DMS153 treated with DMSO at 0.1 percent for 48 hours (cell line): ENCODE measurements around the gene A4GALT.

Experiments
- DNase-seq: peaks from one replicate; lab custom pipeline; 2025; ENCODE audit not compliant: unreplicated experiment; lab: John Stamatoyannopoulos, UW

Gene A4GALT

DNA sequence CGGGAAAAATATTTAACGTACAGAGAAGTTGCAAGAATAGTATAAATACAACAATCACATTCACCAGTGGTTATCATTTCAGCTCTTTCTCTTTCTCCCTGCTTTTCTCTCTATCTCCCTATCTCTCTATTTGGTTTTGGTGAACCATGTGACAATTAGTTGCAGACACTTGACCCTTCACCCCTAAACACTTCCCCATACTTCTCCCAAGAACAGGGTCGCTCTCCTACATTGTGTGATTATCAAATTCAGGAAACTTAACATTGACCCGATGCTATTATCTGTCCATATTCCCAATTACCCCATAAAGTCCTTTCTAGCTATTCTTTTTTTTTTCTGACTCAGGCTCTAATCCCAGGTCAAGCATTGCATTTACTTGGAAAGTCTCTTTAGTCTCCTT is 66.7 kb downstream of the A4GALT start:
- DNase-seq = no peak

DNA sequence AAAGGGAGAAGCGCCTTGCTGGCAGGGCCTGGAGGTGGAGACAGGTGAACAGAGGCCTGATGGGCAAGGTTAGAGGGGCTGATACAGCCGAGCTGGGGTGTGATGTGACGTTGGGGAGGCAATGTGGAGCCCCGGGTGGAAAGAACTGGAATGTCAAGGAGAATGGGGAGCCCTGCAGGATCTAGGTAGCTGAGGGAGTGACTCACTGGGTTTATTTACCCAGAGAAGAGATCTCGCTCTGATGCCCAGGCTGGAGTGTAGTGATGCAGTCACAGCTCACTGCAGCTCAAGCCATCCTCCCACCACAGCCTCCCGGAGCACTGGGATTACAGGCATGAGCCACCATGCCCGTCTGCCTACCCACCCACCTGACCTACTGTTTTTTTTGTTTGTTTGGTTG is 69.5 kb downstream of the A4GALT start:
- no peak for DNase-seq

- DNase-seq = peak; percentile 14
Observed at GRCh38 chr22:42649246-42650099, 71.2 kb downstream of the A4GALT start, which contains the start of gene CYB5R3. TSS of gene CYB5R3 (minus strand) at chr22:42649392. CDS start at chr22:42649315, 77 bp downstream.

- no peak for DNase-seq
Observed at GRCh38 chr22:42648368-42649245, 72.1 kb downstream of the A4GALT start.

DNA sequence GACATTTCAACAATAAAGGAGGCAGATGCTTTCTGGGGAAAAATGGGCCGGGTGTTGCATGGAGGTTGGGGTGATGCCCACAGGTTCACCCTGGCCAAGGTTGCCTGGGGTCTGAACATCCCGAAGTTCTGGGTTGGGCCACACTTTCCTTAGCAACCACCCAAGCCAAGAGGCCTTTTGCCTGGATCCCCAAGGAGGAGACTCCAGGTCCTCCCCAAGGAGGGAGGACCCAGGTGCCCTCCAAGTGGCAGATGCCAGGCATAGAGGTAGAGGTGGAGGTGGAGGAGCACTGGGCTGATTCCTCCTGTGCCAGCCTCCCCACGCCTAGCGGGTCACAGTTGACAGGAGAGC is 72.7 kb downstream of the A4GALT start:
- DNase-seq = no peak

GRCh38 chr22:42646569-42647525 is 73.8 kb downstream of the A4GALT start:
- no peak for DNase-seq

- no peak for DNase-seq
Observed at GRCh38 chr22:42645938-42646568, 74.6 kb downstream of the A4GALT start.

GRCh38 chr22:42645341-42645937 is 75.2 kb downstream of the A4GALT start:
- no peak for DNase-seq

- no peak for DNase-seq
Observed at GRCh38 chr22:42644422-42645340, 76.0 kb downstream of the A4GALT start.

DNA sequence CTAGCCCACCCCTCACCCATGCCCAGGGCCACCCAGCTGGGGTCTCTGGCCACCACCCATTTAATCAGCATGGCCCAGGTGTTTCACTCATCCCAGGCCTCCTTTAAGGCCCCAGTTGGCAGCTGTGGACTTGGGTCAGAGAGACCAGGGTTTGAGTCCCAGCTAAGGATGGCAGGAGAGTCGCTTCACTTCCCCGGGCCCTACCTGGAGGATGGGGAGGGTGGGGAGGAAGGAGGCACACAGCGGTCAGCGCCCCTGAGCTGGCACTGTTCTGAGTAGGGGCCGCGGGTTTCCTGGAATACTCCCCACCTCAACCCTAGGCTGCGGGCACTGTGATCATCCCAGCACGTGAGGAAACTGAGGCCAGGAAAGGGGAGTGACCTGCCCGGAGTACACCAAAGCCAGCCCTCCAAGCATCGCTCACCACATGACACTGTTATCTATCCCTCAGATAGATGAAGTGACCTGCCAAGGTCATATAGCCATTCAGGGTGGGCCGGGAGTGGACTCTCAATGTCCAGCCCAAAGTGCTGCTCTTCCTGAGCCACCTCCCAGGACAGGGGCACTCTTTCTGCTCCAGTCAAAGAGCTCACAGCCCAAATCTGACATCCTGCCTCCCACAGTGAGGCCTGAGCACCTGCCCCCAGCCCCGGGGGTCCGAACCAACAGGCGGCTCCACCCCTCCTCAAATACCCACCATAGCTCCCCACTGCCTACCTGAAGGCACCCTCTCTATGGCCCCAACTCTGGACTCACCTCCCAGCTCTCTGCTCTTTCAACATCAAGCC is 76.8 kb downstream of the A4GALT start:
- no peak for DNase-seq

DNA sequence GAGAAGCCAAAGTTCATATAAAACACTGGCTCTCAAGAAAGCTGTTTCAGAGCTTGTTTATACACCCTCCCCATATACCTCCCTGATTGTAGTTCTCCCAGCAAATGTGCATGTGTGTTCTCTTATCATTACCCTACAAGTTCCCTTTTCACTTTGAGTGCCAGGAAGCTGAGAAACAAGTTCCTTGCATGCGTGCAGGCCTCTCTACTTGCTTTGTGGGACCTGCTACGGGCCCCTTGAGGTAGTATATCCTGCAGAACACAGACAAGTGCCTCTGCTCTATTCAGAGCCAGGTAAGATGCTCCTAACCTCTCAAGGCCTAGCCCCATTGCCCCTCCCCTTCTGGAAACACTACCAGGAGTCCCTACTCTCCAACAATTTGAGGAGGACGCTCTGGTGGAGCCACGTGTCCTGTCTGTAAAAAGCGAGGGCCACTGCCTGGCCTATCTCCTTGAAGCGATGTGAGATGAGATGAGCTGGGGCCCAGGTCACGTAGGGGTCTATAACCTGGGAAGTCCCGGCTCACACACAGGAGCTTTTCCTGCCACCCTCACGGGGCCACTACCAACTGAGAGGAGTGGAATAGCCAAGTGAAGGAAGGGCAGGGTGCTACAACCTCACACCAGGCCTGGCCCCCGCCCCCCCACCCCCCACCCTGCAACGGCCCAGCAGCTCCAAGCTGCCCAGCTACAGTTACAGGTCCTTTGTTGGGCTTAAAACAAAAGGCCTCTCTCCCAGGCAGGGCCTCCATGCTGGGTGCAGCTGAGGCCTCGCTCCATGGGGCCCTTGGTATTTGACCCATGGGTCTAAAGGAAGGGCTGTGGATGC is 77.7 kb downstream of the A4GALT start:
- no peak for DNase-seq
